ENCODE data around the gene LPP.

- TF ChIP-seq REST (IDR thresholded peaks at IDR 0.05) (no peak), CTCF (IDR thresholded peaks at IDR 0.05) (no peak), CHD2 (IDR thresholded peaks at IDR 0.05; ENCODE audit: low read length, partially characterized antibody) (no peak), CEBPB (IDR thresholded peaks at IDR 0.05) (no peak)
Measured at GRCh38 chr3:188841906-188842305, 687.9 kb downstream of the LPP start.
